Gastrocnemius medialis (tissue), 4 donors: ENCODE results near the gene GCC2. TPM values are rescaled to one million over a fixed set of nuclear protein-coding genes. Genes with fewer than 3 reads are reported as not detected.

Experiments used
- ATAC-seq, 2 donors: fragments of 150-250 bp; one replicate each; pipeline ENCODE4 v1.9.1; 2016
- DNase-seq, 2 donors: peaks; one replicate each; pipeline ENCODE4 v3.0.0-alpha.2; 2019
- H3K27ac ChIP-seq, 4 donors: fragments of 200-600 bp; sonication (generic); 1 replicate in 1 of 4; 2 replicates in 3 of 4; pipeline ENCODE4 v1.5.1; 2016 to 2018; ENCODE audit warnings: mild to moderate bottlenecking in 2 of 4, moderate library complexity in 1 of 4
- H3K27me3 ChIP-seq, 3 donors: fragments of 200-600 bp; sonication (generic) in 2 of 3; 1 replicate in 1 of 3; 2 replicates in 2 of 3; pipeline versions ENCODE4 v1.5.1 to v1.6.0; 2016 to 2019; ENCODE audit warnings: mild to moderate bottlenecking in 1 of 3, moderate library complexity in 1 of 3
- H3K36me3 ChIP-seq, 2 donors: fragments of 200-600 bp; sonication (generic) in 1 of 2; one replicate each; pipeline ENCODE4 v1.5.1; 2017 to 2018
- H3K4me1 ChIP-seq, 2 donors: fragments of 200-600 bp; sonication (generic) in 1 of 2; one replicate each; pipeline ENCODE4 v1.5.1; 2016 to 2017; ENCODE audit warnings: mild to moderate bottlenecking in 2 of 2
- H3K4me3 ChIP-seq, 4 donors: fragments of 200-600 bp; sonication (generic) in 3 of 4; 1 replicate in 1 of 4; 2 replicates in 3 of 4; pipeline ENCODE4 v1.5.1; 2016 to 2019; ENCODE audit warnings: mild to moderate bottlenecking in 2 of 4
- H3K9me3 ChIP-seq, 3 donors: fragments of 200-600 bp; sonication (generic) in 2 of 3; 1 replicate in 1 of 3; 2 replicates in 2 of 3; pipeline ENCODE4 v1.5.1; 2016 to 2019
- POLR2A ChIP-seq, 2 donors: fragments of 450-650 bp; IDR thresholded peaks; one replicate each; pipeline ENCODE4 v1.6.1; 2017; ENCODE audit warnings: antibody characterized with exemption in 2 of 2, mild to moderate bottlenecking in 2 of 2, moderate library complexity in 2 of 2
- in situ Hi-C, 4 donors: fragments of 200-750 bp; cut with MboI; loops; one replicate each; pipeline versions ENCODE4 v1.15.0 to v1.8.0; 2017; ENCODE audit warnings: low sequenced_read_pairs in 4 of 4
- intact Hi-C: fragments of 100-400 bp; cut with DNase I; formaldehyde crosslinking; loops from one replicate; pipeline ENCODE4 v1.15.1; 2023; ENCODE audit warnings: low total_unique reads
- total RNA-seq, 4 donors: library from RNA; depleted of rRNA; stranded (reverse); fragments of >200 nt; gene quantifications; one replicate each; pipeline versions ENCODE4 v1.1.0 to v1.2.3, GENCODE V29; 2016
- TF ChIP-seq, protein P1 (sequence below), 5 experiments: fragments of 450-650 bp in 3 of 5; fragments of 200-600 bp in 2 of 5; sonication (generic) in 2 of 5; IDR thresholded peaks in 4 of 5; conservative IDR thresholded peaks in 1 of 5; 1 replicate in 4 of 5; 2 replicates in 1 of 5; pipeline ENCODE4 v1.5.1; 2016 to 2019; ENCODE audit warnings: antibody characterized with exemption in 5 of 5, mild to moderate bottlenecking in 3 of 5, moderate library complexity in 3 of 5

Gene GCC2
- total RNA-seq, 4 donors from 2014 or later, result 16.7 to 43.1 (median 19.3) TPM

DNA sequence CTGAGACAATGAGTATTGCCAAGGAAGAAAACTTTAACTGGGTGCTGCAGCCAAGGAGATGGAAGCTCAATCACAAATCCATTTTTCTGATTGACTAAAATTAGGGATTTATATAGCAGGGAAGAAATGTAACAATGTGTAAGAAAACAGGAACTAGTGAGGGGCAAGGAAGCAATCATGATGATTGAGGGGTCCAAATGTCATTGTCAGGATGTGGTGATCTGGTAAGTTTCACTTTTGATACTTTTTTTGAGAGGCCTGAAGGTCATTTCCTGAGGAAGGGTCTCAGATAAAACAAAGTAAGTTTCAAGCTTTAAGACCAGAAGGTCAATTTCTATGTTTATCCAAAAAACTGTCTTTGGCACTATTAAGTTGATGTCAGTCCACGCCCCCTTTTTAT, 12.0 kb upstream of the GCC2 start:
- intact Hi-C loops, result no loop called here
- TF ChIP-seq POLR2A (IDR thresholded peaks at IDR 0.05), result no peak
- TF ChIP-seq, protein P1, sequence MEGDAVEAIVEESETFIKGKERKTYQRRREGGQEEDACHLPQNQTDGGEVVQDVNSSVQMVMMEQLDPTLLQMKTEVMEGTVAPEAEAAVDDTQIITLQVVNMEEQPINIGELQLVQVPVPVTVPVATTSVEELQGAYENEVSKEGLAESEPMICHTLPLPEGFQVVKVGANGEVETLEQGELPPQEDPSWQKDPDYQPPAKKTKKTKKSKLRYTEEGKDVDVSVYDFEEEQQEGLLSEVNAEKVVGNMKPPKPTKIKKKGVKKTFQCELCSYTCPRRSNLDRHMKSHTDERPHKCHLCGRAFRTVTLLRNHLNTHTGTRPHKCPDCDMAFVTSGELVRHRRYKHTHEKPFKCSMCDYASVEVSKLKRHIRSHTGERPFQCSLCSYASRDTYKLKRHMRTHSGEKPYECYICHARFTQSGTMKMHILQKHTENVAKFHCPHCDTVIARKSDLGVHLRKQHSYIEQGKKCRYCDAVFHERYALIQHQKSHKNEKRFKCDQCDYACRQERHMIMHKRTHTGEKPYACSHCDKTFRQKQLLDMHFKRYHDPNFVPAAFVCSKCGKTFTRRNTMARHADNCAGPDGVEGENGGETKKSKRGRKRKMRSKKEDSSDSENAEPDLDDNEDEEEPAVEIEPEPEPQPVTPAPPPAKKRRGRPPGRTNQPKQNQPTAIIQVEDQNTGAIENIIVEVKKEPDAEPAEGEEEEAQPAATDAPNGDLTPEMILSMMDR (IDR thresholded peaks at IDR 0.05 in 4 of 5, conservative IDR thresholded peaks at IDR 0.05 in 1 of 5), result no peak

DNA sequence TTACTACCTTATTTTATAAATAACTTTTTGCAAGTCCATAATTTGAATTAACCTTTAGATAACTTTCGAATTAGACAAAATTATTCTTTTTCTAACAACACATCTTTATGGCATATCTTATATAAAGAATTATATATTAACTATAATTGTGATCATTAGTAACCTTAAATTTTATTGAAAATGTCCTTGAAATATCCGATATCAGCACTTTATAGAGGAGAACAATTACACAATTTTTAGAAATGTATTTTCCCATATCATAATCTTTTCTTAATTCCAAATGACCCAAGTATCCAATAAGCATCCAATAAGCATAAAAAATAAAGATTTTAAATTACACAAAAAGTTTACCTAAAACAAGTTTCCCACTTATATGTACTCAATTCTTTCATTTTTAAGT, 7.3 kb upstream of the GCC2 start:
- intact Hi-C loops (no loop called here), in situ Hi-C loops (no loop called here)
- no peaks in the 10 kb centered on the region for H3K9me3 ChIP-seq
- H3K27me3 ChIP-seq, result no peaks in the 10 kb centered on the region
- H3K4me3 ChIP-seq, result no peak overlapping the region
- no peak overlapping the region for H3K27ac ChIP-seq
- H3K36me3 ChIP-seq, result no peaks in the 10 kb centered on the region
- ATAC-seq (no peak), DNase-seq (no peak)
- H3K4me1 ChIP-seq, result no peaks in the 10 kb centered on the region
- TF ChIP-seq, protein P1 (IDR thresholded peaks at IDR 0.05 in 4 of 5, conservative IDR thresholded peaks at IDR 0.05 in 1 of 5), result no peak
- TF ChIP-seq POLR2A (IDR thresholded peaks at IDR 0.05), result no peak

More for the DNA sequence above, 12.0 kb upstream of the GCC2 start:
- DNase-seq (no peak), ATAC-seq (no peak)
- Histone ChIP-seq H3K27me3 (no peaks in the 10 kb centered on the region), H3K9me3 (no peaks in the 10 kb centered on the region), H3K27ac (no peak overlapping the region), H3K4me3 (no peak overlapping the region), H3K4me1 (no peaks in the 10 kb centered on the region), H3K36me3 (no peaks in the 10 kb centered on the region)
- in situ Hi-C loops, result no loop called here

DNA sequence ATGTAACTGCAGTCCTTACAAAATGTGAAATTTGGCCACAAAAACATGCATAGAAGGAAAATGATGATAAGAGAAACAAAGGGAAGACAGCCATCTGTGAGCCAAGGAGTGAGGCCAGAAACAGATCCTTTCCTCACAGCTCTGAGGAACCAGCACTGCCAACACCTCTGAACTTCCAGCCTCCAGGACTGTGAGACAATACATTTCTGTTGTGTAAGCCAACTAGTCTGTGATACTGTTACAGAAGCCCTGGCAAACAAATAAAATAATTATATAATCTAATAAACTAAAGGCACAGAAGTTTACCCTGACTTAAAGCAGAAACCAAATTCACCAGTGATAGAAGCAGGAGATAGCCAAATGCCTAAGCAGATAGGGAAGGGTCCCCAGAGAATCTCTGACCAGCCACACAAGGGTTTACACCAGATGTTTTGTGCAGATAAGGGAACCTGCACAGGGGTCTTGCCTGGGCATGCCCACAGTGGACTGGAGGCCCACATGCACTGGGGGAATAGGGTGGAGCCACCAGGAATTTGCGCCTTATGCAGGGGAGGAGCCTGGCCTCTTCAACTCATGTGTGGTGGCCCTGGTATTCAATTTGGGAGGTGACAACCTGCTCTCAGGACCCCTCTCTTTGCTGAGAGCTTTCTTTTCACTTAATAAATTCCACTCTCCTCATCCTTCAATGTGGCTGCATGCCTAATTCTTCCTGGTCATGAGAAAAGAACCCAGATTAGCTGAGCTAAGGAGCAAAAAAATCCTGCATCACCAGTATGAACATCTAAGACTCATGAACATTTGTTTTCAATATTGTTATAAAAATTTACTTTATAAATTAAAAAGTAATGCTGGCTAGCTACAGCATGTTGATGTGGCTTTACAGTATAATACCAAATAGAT, 3.8 kb upstream of the GCC2 start:
- DNase-seq, result no peak
- intact Hi-C loops, result no loop called here
- Histone ChIP-seq H3K27ac (no peak overlapping the region), H3K9me3 (no peaks in the 10 kb centered on the region), H3K36me3 (no peaks in the 10 kb centered on the region), H3K4me3 (no peak overlapping the region), H3K4me1 (peaks cover 12 to 14% of the 10 kb centered on the region in 2 donors), H3K27me3 (no peaks in the 10 kb centered on the region)
- in situ Hi-C loops, result no loop called here
- ATAC-seq, result no peak
- TF ChIP-seq, protein P1 (IDR thresholded peaks at IDR 0.05 in 4 of 5, conservative IDR thresholded peaks at IDR 0.05 in 1 of 5), result no peak
- TF ChIP-seq POLR2A (IDR thresholded peaks at IDR 0.05), result no peak

DNA sequence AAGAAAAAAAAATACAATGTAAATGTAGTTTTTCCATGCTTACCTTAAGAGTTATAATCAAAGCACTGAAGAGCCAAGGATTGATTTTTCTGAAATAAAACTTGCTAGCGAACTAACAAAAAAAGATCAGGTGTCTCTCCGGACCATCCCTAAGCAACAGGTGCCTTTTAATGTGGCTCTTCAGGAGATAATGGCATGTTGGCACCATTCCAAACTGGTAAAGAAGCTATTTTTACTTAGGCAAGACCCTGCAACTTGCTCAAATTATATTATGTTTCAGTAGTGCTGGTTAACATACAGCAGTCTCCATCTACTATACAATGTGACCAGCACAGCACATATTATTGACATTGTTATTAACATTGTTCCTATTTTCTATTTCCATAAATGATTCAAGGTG, 2.3 kb upstream of the GCC2 start:
- TF ChIP-seq, protein P1 (IDR thresholded peaks at IDR 0.05 in 4 of 5, conservative IDR thresholded peaks at IDR 0.05 in 1 of 5), result no peak
- TF ChIP-seq POLR2A (IDR thresholded peaks at IDR 0.05), result no peak
- Histone ChIP-seq H3K27me3 (no peaks in the 10 kb centered on the region), H3K27ac (no peak overlapping the region), H3K4me3 (no peak overlapping the region), H3K4me1 (peaks cover 13 to 14% of the 10 kb centered on the region in 2 donors), H3K36me3 (no peaks in the 10 kb centered on the region), H3K9me3 (no peaks in the 10 kb centered on the region)
- intact Hi-C loops (no loop called here), in situ Hi-C loops (no loop called here)
- no peak for ATAC-seq
- DNase-seq, result no peak
